Measurements from ENCODE around the gene ENG.

ENG gene

GRCh38 chr9:127815512-127816361 is 38.7 kb downstream of the ENG start:
- no peaks in the 10 kb centered on the region for H3K9me3 ChIP-seq (ENCODE audit: control insufficient read depth in 2 of 2, low read length in 2 of 2)
- no peak overlapping the region for H3K27ac ChIP-seq (ENCODE audit: low read depth in 2 of 2, low read length in 2 of 2)
- H3K9ac ChIP-seq (ENCODE audit: low read depth in 1 of 2, low read length in 2 of 2): no peak overlapping the region
- peaks cover 13 to 42% of the 10 kb centered on the region in 2 donors for H3K36me3 ChIP-seq (ENCODE audit: control insufficient read depth in 2 of 2, insufficient read depth in 2 of 2, low read length in 2 of 2)
- H3K4me1 ChIP-seq (ENCODE audit: control insufficient read depth in 2 of 2, insufficient read depth in 2 of 2, low read length in 2 of 2): no peaks in the 10 kb centered on the region
- no peak overlapping the region for H3K4me3 ChIP-seq (ENCODE audit: low read length in 2 of 2)
- H3K27me3 ChIP-seq (ENCODE audit: control insufficient read depth in 2 of 2, insufficient read depth in 2 of 2, low read length in 2 of 2): no peaks in the 10 kb centered on the region

- Histone ChIP-seq H3K9ac (ENCODE audit: low read depth in 1 of 2, low read length in 2 of 2) (no peak overlapping the region), H3K27me3 (ENCODE audit: control insufficient read depth in 2 of 2, insufficient read depth in 2 of 2, low read length in 2 of 2) (no peaks in the 10 kb centered on the region), H3K36me3 (ENCODE audit: control insufficient read depth in 2 of 2, insufficient read depth in 2 of 2, low read length in 2 of 2) (peaks cover 13 to 44% of the 10 kb centered on the region in 2 donors), H3K27ac (ENCODE audit: low read depth in 2 of 2, low read length in 2 of 2) (no peak overlapping the region), H3K9me3 (ENCODE audit: control insufficient read depth in 2 of 2, low read length in 2 of 2) (no peaks in the 10 kb centered on the region), H3K4me3 (ENCODE audit: low read length in 2 of 2) (no peak overlapping the region), H3K4me1 (ENCODE audit: control insufficient read depth in 2 of 2, insufficient read depth in 2 of 2, low read length in 2 of 2) (peaks cover 0 to 3% of the 10 kb centered on the region in 2 donors)
These were observed 39.6 kb downstream of the ENG start for GRCh38 chr9:127814619-127815511.

DNA sequence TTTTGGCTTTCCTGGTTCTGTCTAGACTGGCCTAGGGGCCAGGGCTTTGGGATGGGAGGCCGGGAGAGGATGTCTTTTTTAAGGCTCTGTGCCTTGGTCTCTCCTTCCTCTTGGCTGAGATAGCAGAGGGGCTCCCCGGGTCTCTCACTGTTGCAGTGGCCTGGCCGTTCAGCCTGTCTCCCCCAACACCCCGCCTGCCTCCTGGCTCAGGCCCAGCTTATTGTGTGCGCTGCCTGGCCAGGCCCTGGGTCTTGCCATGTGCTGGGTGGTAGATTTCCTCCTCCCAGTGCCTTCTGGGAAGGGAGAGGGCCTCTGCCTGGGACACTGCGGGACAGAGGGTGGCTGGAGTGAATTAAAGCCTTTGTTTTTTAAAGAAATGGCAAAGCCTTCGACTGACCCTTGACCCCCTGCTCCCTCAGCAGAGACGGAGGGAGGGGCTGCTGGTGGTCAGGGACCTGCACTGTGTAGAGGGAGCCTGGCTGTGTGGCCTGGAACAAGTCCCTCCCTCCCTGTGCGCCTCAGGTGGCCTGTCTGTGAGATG is 40.7 kb downstream of the ENG start:
- Histone ChIP-seq H3K27me3 (ENCODE audit: control insufficient read depth in 2 of 2, insufficient read depth in 2 of 2, low read length in 2 of 2) (no peaks in the 10 kb centered on the region), H3K4me1 (ENCODE audit: control insufficient read depth in 2 of 2, insufficient read depth in 2 of 2, low read length in 2 of 2) (peaks cover 7% of the 10 kb centered on the region in 2 donors), H3K36me3 (ENCODE audit: control insufficient read depth in 2 of 2, insufficient read depth in 2 of 2, low read length in 2 of 2) (peaks cover 16 to 37% of the 10 kb centered on the region in 2 donors), H3K27ac (ENCODE audit: low read depth in 2 of 2, low read length in 2 of 2) (no peak overlapping the region), H3K4me3 (ENCODE audit: low read length in 2 of 2) (no peak overlapping the region), H3K9ac (ENCODE audit: low read depth in 1 of 2, low read length in 2 of 2) (no peak overlapping the region), H3K9me3 (ENCODE audit: control insufficient read depth in 2 of 2, low read length in 2 of 2) (no peaks in the 10 kb centered on the region)

- Histone ChIP-seq H3K9me3 (ENCODE audit: control insufficient read depth in 2 of 2, low read length in 2 of 2) (no peaks in the 10 kb centered on the region), H3K36me3 (ENCODE audit: control insufficient read depth in 2 of 2, insufficient read depth in 2 of 2, low read length in 2 of 2) (peaks cover 19 to 42% of the 10 kb centered on the region in 2 donors), H3K9ac (ENCODE audit: low read depth in 1 of 2, low read length in 2 of 2) (no peak overlapping the region), H3K27me3 (ENCODE audit: control insufficient read depth in 2 of 2, insufficient read depth in 2 of 2, low read length in 2 of 2) (no peaks in the 10 kb centered on the region), H3K4me1 (ENCODE audit: control insufficient read depth in 2 of 2, insufficient read depth in 2 of 2, low read length in 2 of 2) (peaks cover 7% of the 10 kb centered on the region in 2 donors), H3K27ac (ENCODE audit: low read depth in 2 of 2, low read length in 2 of 2) (no peak overlapping the region), H3K4me3 (ENCODE audit: low read length in 2 of 2) (no peak overlapping the region)
These were observed 41.4 kb downstream of the ENG start for GRCh38 chr9:127812936-127813675.

GRCh38 chr9:127812011-127812410 is 42.4 kb downstream of the ENG start:
- H3K4me1 ChIP-seq (ENCODE audit: control insufficient read depth in 2 of 2, insufficient read depth in 2 of 2, low read length in 2 of 2): peaks cover 7% of the 10 kb centered on the region in 2 donors
- no peak overlapping the region for H3K4me3 ChIP-seq (ENCODE audit: low read length in 2 of 2)
- H3K9me3 ChIP-seq (ENCODE audit: control insufficient read depth in 2 of 2, low read length in 2 of 2): no peaks in the 10 kb centered on the region
- H3K9ac ChIP-seq (ENCODE audit: low read depth in 1 of 2, low read length in 2 of 2): no peak overlapping the region
- no peak overlapping the region for H3K27ac ChIP-seq (ENCODE audit: low read depth in 2 of 2, low read length in 2 of 2)
- no peaks in the 10 kb centered on the region for H3K27me3 ChIP-seq (ENCODE audit: control insufficient read depth in 2 of 2, insufficient read depth in 2 of 2, low read length in 2 of 2)
- peaks cover 29 to 47% of the 10 kb centered on the region in 2 donors for H3K36me3 ChIP-seq (ENCODE audit: control insufficient read depth in 2 of 2, insufficient read depth in 2 of 2, low read length in 2 of 2)

DNA sequence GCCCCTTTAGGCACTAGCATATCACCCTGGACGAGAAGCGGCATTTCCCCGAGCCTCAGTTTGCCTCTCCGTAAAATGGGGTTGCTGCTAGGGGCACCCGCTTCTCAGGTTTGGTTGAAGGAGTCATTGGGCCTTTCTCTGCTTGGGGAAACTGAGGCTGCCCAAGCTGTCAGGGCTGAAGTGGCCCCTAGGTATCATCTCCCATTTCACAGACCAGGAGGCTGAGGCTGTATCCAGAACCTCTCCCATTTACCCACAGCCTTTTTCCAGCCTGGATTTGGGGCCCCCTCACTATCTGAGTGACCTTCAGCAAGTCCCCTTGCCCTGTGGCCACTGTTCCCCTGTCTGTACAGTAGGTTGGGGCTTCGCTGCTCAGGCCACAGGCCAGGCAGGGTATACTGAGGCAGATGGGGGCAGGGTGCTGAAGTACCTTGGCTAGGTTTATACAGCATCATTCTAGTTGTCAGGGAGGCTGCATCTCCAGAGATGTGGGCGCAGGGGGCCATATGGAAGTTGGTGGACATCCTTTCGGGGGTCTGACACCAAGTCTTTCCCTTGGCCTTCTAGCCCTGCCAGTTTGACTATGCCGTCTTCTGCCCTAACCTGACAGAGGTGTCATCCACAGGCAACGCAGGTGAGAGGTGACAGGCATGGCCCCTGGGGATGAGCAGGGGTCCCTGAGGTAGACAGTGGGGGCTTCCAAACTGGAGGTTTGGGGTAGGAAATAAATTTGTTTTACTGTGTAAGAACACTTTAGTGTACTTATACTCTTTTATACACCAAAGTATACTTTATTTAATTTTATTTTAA is 43.9 kb downstream of the ENG start:
- H3K4me3 ChIP-seq (ENCODE audit: low read length in 2 of 2): no peak overlapping the region
- H3K36me3 ChIP-seq (ENCODE audit: control insufficient read depth in 2 of 2, insufficient read depth in 2 of 2, low read length in 2 of 2): peaks cover 33 to 48% of the 10 kb centered on the region in 2 donors
- no peak overlapping the region for H3K9ac ChIP-seq (ENCODE audit: low read depth in 1 of 2, low read length in 2 of 2)
- no peak overlapping the region for H3K27ac ChIP-seq (ENCODE audit: low read depth in 2 of 2, low read length in 2 of 2)
- peaks cover 7% of the 10 kb centered on the region in 2 donors for H3K4me1 ChIP-seq (ENCODE audit: control insufficient read depth in 2 of 2, insufficient read depth in 2 of 2, low read length in 2 of 2)
- H3K9me3 ChIP-seq (ENCODE audit: control insufficient read depth in 2 of 2, low read length in 2 of 2): no peaks in the 10 kb centered on the region
- H3K27me3 ChIP-seq (ENCODE audit: control insufficient read depth in 2 of 2, insufficient read depth in 2 of 2, low read length in 2 of 2): no peaks in the 10 kb centered on the region

DNA sequence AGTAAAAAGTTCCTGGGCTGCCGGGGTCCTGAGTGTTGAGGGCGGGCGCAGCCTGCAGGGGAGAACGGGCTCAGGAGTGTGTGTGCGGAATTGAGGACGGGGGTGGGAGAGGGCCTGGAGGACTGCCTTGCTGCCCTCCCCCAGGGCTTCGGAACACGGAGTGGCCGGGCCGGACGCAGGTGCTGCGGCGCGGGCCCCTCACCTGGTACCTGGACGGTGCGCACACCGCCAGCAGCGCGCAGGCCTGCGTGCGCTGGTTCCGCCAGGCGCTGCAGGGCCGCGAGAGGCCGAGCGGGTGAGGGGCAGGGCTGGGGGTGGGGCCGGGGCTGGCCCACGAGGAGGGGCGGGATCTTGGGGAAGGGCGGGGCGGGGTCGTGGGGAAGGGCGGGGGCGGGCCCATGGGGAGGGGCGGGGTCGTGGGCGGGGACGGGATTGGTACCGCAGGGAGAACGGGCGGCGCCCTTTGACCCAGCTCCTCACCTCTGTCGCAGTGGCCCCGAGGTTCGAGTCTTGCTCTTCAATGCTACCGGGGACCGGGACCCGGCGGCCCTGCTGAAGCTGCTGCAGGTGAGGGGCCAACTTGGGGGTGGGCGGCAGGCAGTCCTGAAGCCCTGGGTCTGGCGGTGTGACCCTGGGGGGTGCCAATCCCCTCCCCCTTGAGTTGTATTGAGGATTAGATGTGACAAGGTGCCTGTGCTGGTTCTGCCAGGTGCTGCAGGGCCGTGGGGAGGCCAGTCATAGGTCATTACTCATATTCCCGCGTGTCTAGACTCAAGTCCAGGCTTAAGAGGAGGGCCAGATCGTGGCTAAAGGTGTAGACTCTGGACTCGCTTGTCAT is 44.7 kb downstream of the ENG start:
- Histone ChIP-seq H3K36me3 (ENCODE audit: control insufficient read depth in 2 of 2, insufficient read depth in 2 of 2, low read length in 2 of 2) (peaks cover 33 to 45% of the 10 kb centered on the region in 2 donors), H3K4me1 (ENCODE audit: control insufficient read depth in 2 of 2, insufficient read depth in 2 of 2, low read length in 2 of 2) (peaks cover 7% of the 10 kb centered on the region in 2 donors), H3K4me3 (ENCODE audit: low read length in 2 of 2) (no peak overlapping the region), H3K27me3 (ENCODE audit: control insufficient read depth in 2 of 2, insufficient read depth in 2 of 2, low read length in 2 of 2) (no peaks in the 10 kb centered on the region), H3K9ac (ENCODE audit: low read depth in 1 of 2, low read length in 2 of 2) (peak overlapping the region in 1 of 2 donors; percentile 22), H3K27ac (ENCODE audit: low read depth in 2 of 2, low read length in 2 of 2) (no peak overlapping the region), H3K9me3 (ENCODE audit: control insufficient read depth in 2 of 2, low read length in 2 of 2) (no peaks in the 10 kb centered on the region)

GRCh38 chr9:127809002-127809539 is 45.4 kb downstream of the ENG start:
- Histone ChIP-seq H3K9ac (ENCODE audit: low read depth in 1 of 2, low read length in 2 of 2) (peak overlapping the region in 1 of 2 donors; percentile 22), H3K36me3 (ENCODE audit: control insufficient read depth in 2 of 2, insufficient read depth in 2 of 2, low read length in 2 of 2) (peaks cover 32 to 42% of the 10 kb centered on the region in 2 donors), H3K27me3 (ENCODE audit: control insufficient read depth in 2 of 2, insufficient read depth in 2 of 2, low read length in 2 of 2) (no peaks in the 10 kb centered on the region), H3K4me1 (ENCODE audit: control insufficient read depth in 2 of 2, insufficient read depth in 2 of 2, low read length in 2 of 2) (peaks cover 10 to 11% of the 10 kb centered on the region in 2 donors), H3K4me3 (ENCODE audit: low read length in 2 of 2) (no peak overlapping the region), H3K27ac (ENCODE audit: low read depth in 2 of 2, low read length in 2 of 2) (no peak overlapping the region), H3K9me3 (ENCODE audit: control insufficient read depth in 2 of 2, low read length in 2 of 2) (no peaks in the 10 kb centered on the region)
